Esophagus (tissue), 2 donors: ENCODE measurements around the gene BICDL1. TPM values are rescaled to one million over a fixed set of nuclear protein-coding genes. Genes with fewer than 3 reads are reported as not detected.
"Not testable (repeated sequence)": the region's sequence is repeated elsewhere in the genome, so short reads cannot be mapped to it uniquely, and the experiment has no call there.

Experiments used
- H3K27ac ChIP-seq, 2 donors: one replicate each; pipeline ENCODE4 v1.5.1; 2013; ENCODE audit warnings: low read depth in 2 of 2, mild to moderate bottlenecking in 2 of 2, inconsistent platforms in 1 of 2, low read length in 1 of 2, moderate library complexity in 1 of 2
- H3K27me3 ChIP-seq, 2 donors: one replicate each; pipeline ENCODE4 v1.6.1; 2013; ENCODE audit warnings: low read length in 2 of 2, control low read depth in 1 of 2, mild to moderate bottlenecking in 1 of 2; ENCODE audit not compliant: insufficient read depth in 2 of 2, control insufficient read depth in 1 of 2
- H3K36me3 ChIP-seq, 2 donors: one replicate each; pipeline ENCODE4 v1.6.1; 2013; ENCODE audit warnings: low read length in 1 of 2; ENCODE audit not compliant: control insufficient read depth in 2 of 2, insufficient read depth in 2 of 2
- H3K4me1 ChIP-seq, 2 donors: one replicate each; pipeline ENCODE4 v1.6.1; 2013; ENCODE audit warnings: low read length in 1 of 2; ENCODE audit not compliant: control insufficient read depth in 2 of 2, insufficient read depth in 2 of 2
- H3K4me3 ChIP-seq, 2 donors: one replicate each; pipeline ENCODE4 v1.5.1; 2013; ENCODE audit warnings: low read length in 2 of 2, mild to moderate bottlenecking in 2 of 2, low read depth in 1 of 2, moderate library complexity in 1 of 2
- H3K9me3 ChIP-seq, 2 donors: one replicate each; pipeline ENCODE4 v1.6.1; 2013; ENCODE audit warnings: mild to moderate bottlenecking in 2 of 2, low read depth in 1 of 2, low read length in 1 of 2, moderate library complexity in 1 of 2; ENCODE audit not compliant: control insufficient read depth in 2 of 2, insufficient read depth in 1 of 2
- WGBS, 2 donors: extraction: QIAGEN DNeasy Blood & Tissue Kit; methylation state at CpG; one replicate each; pipeline ENCODE4 v1.1.7; 2013; 5-methylcytosine and 5-hydroxymethylcytosine counted together
- polyA plus RNA-seq, 2 donors: library from polyadenylated mRNA; stranded (reverse); fragments of 200-250 nt; gene quantifications; one replicate each; pipeline ENCODE4 v1.2.3, GENCODE V29; 2013
- donor health status: healthy with polysubstance abuse.
- donor health status: Bipolar disorder and iron deficiency.

BICDL1 gene
- polyA plus RNA-seq, 2 donors = 34.5 to 54.7 TPM

DNA sequence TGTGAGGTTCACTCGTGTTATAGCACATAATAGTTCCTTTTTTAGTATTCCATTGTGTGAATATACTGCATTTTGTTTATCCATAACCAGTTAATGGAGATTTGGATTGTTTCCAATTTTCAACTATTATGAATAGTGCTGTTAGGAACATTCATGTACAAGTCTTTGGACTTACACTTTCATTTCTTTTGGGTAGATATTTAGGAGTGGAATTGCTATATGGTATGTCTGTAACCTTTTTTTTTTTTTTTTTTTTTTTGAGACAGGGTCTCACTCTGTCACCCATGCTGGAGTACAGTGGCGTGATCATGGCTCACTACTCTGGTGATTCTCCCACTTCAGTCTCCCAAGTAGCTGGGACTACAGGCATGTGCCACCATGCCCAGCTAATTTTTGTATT lies 27.2 kb downstream of the BICDL1 start:
- not testable (repeated sequence) for H3K36me3 ChIP-seq
- 78 to 86% methylated on average over 2 of the region's 2 CpGs for WGBS, 2 donors

DNA sequence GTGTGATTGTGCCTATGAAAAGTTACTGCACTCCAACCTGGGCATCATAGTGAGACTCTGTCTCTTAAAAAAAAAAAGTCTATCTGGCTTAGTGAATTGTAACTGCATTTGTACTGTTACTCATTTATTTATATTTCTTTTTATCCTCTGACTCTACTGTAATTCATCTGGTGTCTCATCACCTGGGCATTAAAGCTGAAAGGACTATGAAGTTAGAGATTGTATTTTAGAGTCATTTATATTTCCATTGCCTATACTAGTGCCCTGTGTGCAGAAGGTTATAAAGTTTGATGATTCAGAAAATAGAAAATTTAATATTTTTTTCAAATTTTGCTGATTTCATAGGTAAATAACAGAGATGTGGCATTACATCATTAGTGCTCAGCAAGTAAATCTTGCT lies 30.2 kb downstream of the BICDL1 start:
- no peaks in the 10 kb centered on the region for H3K4me1 ChIP-seq
- no peaks in the 10 kb centered on the region for H3K9me3 ChIP-seq
- H3K36me3 ChIP-seq = no peaks in the 10 kb centered on the region
- no peaks in the 10 kb centered on the region for H3K27me3 ChIP-seq
- H3K27ac ChIP-seq = no peak overlapping the region
- no peak overlapping the region for H3K4me3 ChIP-seq

More for the DNA sequence above, 27.2 kb downstream of the BICDL1 start:
- not testable (repeated sequence) for H3K9me3 ChIP-seq, H3K4me3 ChIP-seq, H3K4me1 ChIP-seq, H3K27me3 ChIP-seq, H3K27ac ChIP-seq

DNA sequence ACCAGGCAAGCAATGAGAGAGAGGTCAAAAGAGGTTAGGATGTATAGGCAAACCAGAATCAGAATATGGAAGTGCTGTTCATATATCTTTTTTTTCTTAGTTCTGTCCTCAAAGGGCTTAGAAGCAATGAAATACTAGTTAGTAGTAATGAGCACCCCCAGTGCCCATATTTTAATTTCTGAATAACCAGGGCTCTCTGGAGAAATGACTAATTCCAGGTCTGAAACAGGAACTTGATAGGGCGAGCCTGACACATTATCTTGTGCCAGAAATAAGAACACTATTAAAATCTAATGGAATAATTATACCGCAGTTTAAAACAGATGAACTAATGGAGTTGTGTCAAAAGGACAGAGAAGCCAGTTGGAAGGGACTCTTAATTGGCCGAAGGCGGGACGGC lies 30.9 kb downstream of the BICDL1 start:
- Histone ChIP-seq H3K36me3 (no peaks in the 10 kb centered on the region), H3K27ac (no peak overlapping the region), H3K4me1 (no peaks in the 10 kb centered on the region), H3K4me3 (no peak overlapping the region), H3K9me3 (no peaks in the 10 kb centered on the region), H3K27me3 (no peaks in the 10 kb centered on the region)
- 84% methylated on average over 5 of the region's 5 CpGs for WGBS, 2 donors

DNA sequence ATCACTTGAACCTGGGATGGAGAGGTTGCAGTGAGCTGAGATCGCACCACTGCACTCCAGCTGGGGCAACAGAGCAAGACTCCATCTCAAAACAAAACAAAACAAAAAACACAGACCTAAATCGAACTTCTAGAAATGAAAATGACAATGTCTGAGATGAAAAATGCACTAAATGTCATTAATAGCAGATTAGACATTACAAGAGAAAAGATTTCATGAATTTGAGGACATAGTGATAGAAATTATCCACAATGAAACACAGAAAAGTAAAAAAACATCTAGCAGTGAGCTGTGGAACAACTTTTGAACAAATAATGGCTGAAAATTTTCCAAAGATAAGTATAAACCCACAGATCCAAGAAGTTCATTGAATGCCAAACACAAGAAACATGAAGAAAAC lies 35.2 kb downstream of the BICDL1 start:
- no peaks in the 10 kb centered on the region for H3K9me3 ChIP-seq
- H3K27ac ChIP-seq = no peak overlapping the region
- 86 to 88% methylated on average over 2 of the region's 2 CpGs for WGBS, 2 donors
- H3K36me3 ChIP-seq = peaks cover 0 to 2% of the 10 kb centered on the region in 2 donors
- H3K4me1 ChIP-seq = no peaks in the 10 kb centered on the region
- H3K27me3 ChIP-seq = no peaks in the 10 kb centered on the region
- H3K4me3 ChIP-seq = no peak overlapping the region

DNA sequence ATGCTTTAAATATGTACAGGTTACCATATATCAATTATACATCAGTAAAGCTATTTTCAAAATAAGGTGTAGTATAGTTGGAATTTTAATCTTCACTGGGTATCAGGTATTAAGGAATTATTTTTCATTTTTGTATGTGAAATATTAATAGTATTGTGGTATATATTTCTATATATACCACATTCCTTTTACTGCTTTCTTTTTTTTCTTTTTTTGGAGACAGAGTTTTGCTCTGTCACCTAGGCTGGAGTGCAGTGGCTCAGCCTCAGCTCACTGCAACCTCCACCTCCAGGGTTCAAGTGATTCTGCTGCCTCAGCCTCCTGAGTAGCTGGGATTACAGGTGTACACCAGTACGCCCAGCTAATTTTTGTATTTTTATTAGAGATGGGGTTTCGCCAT lies 36.6 kb downstream of the BICDL1 start:
- Histone ChIP-seq H3K27ac (no peak overlapping the region), H3K36me3 (peaks cover 0 to 2% of the 10 kb centered on the region in 2 donors), H3K4me3 (no peak overlapping the region), H3K4me1 (no peaks in the 10 kb centered on the region), H3K9me3 (no peaks in the 10 kb centered on the region), H3K27me3 (no peaks in the 10 kb centered on the region)
- WGBS, 2 donors = 97 to 98% methylated on average over 2 of the region's 2 CpGs

DNA sequence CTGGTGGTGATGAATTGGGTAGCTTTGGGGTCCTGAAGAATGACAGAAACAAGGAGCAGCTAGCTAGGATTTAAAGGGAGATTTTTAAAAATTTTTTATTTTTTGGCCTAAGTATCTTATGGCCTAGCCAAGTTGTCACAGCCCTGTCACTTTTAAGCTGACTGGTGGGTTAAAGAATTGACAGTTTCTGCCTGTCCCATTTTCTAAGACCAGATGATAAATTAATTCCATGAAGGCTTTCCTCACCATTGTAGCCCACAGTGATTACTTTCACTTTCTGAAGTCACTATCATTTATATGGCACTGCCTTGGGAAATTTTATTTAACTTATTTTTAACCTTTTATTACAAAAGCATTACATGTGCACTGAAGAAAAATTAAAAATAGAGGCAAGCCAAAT lies 43.2 kb downstream of the BICDL1 start:
- H3K4me1 ChIP-seq = peaks cover 0 to 5% of the 10 kb centered on the region in 2 donors
- H3K27me3 ChIP-seq = no peaks in the 10 kb centered on the region
- no peaks in the 10 kb centered on the region for H3K9me3 ChIP-seq
- no peak overlapping the region for H3K4me3 ChIP-seq
- H3K36me3 ChIP-seq = peaks cover 0 to 2% of the 10 kb centered on the region in 2 donors
- H3K27ac ChIP-seq = no peak overlapping the region

DNA sequence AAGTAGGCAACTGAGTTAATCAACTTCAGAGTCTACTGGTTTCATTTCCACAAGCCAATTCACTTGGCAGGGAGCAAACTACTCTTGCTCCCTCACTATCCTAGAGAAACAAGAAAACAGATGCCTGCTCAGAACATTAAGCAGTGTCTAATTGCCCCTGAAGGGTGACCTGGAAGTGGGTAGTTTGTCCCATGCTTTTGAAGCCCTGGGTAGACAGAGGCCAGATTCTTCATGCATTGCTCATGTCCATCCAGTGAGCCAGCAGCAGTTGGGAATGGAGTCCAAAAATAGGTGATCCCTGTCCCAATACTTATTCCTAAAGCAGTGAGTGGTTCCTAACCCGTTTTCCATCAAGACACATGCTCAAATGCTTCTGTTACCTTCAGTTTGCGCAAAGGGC lies 48.8 kb downstream of the BICDL1 start:
- Histone ChIP-seq H3K36me3 (no peaks in the 10 kb centered on the region), H3K4me1 (peaks cover 0 to 8% of the 10 kb centered on the region in 2 donors), H3K4me3 (no peak overlapping the region), H3K9me3 (no peaks in the 10 kb centered on the region), H3K27ac (peak overlapping the region in 1 of 2 donors; percentile 17), H3K27me3 (no peaks in the 10 kb centered on the region)
- 81 to 88% methylated on average over 2 of the region's 2 CpGs for WGBS, 2 donors

DNA sequence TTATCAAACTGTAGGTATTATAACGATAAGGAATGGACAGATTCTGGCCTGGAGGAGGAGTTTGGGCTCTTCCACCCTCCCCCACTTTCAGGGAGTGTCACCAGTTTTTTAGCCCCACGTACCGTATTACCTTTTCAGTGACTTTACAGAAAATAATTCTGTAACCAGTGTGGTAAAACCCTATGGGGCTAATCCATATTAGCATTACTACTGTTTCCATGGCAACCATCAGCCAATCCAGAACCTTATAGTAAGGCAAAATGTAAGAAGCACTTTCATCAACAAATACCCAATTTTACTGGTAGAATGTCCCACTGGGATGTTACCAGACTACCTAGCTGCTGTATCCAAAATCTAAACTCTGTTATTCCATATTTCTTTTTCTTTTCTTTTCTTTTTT lies 50.7 kb downstream of the BICDL1 start:
- H3K27ac ChIP-seq = no peak overlapping the region
- peaks cover 0 to 3% of the 10 kb centered on the region in 2 donors for H3K4me1 ChIP-seq
- H3K36me3 ChIP-seq = no peaks in the 10 kb centered on the region
- WGBS, 2 donors = 75 to 78% methylated on average over 3 of the region's 3 CpGs
- H3K27me3 ChIP-seq = no peaks in the 10 kb centered on the region
- H3K9me3 ChIP-seq = no peaks in the 10 kb centered on the region
- H3K4me3 ChIP-seq = no peak overlapping the region

DNA sequence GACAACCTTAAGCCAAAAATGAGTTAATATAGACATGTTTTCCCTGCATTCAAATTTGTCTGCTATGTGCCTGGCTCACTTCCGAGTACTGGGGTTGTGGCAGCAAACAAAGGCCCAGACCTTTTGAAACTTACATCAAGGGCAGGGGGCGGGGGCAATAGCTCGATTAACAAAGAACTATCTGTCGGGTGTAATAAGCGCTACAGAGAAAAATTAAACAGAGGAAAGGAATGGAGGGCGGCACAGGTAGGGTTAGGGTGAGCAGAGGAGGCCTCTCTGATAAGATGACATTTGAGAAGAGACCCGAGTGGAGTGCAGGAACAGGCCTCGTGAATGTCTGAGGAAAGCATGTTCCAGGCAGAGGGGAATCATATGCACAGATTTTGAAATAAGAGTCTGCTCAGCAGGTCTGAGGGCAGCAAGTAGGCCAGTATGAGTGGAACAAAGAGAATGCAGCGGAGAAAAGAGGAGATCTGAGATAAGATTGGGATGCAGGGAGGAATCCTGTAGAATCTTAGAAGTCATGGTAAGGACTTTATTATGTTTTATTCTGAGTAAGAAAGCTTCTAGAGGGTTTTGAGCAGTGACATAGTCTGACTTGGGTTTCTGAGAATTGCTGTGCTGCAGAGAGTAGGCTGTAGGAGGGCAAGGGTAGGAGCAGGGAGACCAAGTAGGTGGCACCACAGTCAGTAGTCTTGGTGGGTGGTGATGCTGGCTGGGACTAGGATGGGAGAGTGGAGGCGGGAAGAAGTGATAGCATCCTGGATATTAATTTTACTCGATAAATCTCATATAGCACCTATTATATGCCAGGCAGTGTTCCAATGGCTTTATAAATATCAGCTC lies 52.6 kb downstream of the BICDL1 start:
- Histone ChIP-seq H3K4me1 (peaks cover 0 to 3% of the 10 kb centered on the region in 2 donors), H3K9me3 (no peaks in the 10 kb centered on the region), H3K4me3 (no peak overlapping the region), H3K27me3 (no peaks in the 10 kb centered on the region), H3K36me3 (no peaks in the 10 kb centered on the region), H3K27ac (peak overlapping the region; percentile 71 to 91)
- 56 to 64% methylated on average over 11 of the region's 11 CpGs for WGBS, 2 donors

DNA sequence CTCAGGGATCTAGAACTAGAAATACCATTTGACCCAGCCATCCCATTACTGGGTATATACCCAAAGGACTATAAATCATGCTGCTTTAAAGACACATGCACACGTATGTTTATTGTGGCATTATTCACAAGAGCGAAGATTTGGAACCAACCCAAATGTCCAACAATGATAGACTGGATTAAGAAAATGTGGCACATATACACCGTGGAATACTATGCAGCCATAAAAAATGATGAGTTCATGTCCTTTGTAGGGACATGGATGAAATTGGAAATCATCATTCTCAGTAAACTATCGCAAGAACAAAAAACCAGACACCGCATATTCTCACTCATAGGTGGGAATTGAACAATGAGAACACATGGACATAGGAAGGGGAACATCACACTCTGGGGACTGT lies 56.3 kb downstream of the BICDL1 start:
- 75 to 91% methylated on average over 3 of the region's 5 CpGs for WGBS, 2 donors
- not testable (repeated sequence) for H3K4me3 ChIP-seq, H3K27me3 ChIP-seq, H3K9me3 ChIP-seq, H3K4me1 ChIP-seq, H3K27ac ChIP-seq, H3K36me3 ChIP-seq
